ENCODE data around the gene MRPL36. TPM values are rescaled to one million over a fixed set of nuclear protein-coding genes. Genes with fewer than 3 reads are reported as not detected.

The MRPL36 gene
- total RNA-seq, 2 donors from 2014 or later: 47.9 to 66.3 TPM

- Histone ChIP-seq H3K36me3 (no peaks in the 10 kb centered on the region), H3K4me3 (no peak overlapping the region), H3K9me3 (no peaks in the 10 kb centered on the region), H3K4me1 (replicated peaks) (no peaks in the 10 kb centered on the region), H3K27me3 (replicated peaks; ENCODE audit: insufficient read depth) (no peaks in the 10 kb centered on the region), H3K27ac (no peak overlapping the region)
- WGBS: 75% methylated on average over 25 of the region's 28 CpGs
- TF ChIP-seq POLR2AphosphoS5 (IDR thresholded peaks at IDR 0.05) (no peak), CTCF (IDR thresholded peaks at IDR 0.05) (no peak), POLR2A (IDR thresholded peaks at IDR 0.05) (no peak)
- DNase-seq (ENCODE audit: low spot score): no peak
- intact Hi-C loops (cut with DNase I): no loop called here
Observed at GRCh38 chr5:1832511-1833250, 33.0 kb upstream of the MRPL36 start.

- WGBS: 41% methylated on average over 14 of the region's 14 CpGs
- no peaks in the 10 kb centered on the region for H3K36me3 ChIP-seq
Observed at GRCh38 chr5:1831677-1832313, 32.2 kb upstream of the MRPL36 start.

DNA sequence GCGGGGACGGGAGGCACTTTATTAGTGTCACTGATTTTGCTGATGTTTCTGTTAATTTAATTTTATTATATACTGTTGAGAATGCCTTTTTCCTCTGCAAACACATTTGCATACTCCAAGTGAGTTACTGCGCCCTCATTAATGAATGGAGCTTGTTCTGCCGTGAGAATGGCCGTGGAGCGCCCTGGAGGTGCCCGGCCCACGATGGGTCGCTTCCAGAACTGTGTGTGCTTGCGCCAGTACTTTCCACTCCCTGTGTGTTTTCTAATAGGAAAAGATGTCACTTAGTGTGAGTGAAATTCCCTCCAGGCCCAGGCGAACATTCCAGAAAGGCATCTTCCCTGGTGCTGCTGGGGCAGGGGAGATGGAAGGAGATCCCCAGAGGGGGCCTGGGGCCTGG lies 31.6 kb upstream of the MRPL36 start:
- no peak for TF ChIP-seq POLR2A (IDR thresholded peaks at IDR 0.05)
- no peak for TF ChIP-seq CTCF (IDR thresholded peaks at IDR 0.05)

More at GRCh38 chr5:1831677-1832313, 32.2 kb upstream of the MRPL36 start:
- no peaks in the 10 kb centered on the region for H3K27me3 ChIP-seq (replicated peaks; ENCODE audit: insufficient read depth)
- no peak for TF ChIP-seq POLR2A (IDR thresholded peaks at IDR 0.05)
- no peak for TF ChIP-seq POLR2AphosphoS5 (IDR thresholded peaks at IDR 0.05)
- TF ChIP-seq CTCF (IDR thresholded peaks at IDR 0.05): no peak
- DNase-seq (ENCODE audit: low spot score): no peak
- H3K9me3 ChIP-seq: no peaks in the 10 kb centered on the region
- H3K4me3 ChIP-seq: no peak overlapping the region
- no peaks in the 10 kb centered on the region for H3K4me1 ChIP-seq (replicated peaks)
- H3K27ac ChIP-seq: no peak overlapping the region
- intact Hi-C loops (cut with DNase I): no loop called here

DNA sequence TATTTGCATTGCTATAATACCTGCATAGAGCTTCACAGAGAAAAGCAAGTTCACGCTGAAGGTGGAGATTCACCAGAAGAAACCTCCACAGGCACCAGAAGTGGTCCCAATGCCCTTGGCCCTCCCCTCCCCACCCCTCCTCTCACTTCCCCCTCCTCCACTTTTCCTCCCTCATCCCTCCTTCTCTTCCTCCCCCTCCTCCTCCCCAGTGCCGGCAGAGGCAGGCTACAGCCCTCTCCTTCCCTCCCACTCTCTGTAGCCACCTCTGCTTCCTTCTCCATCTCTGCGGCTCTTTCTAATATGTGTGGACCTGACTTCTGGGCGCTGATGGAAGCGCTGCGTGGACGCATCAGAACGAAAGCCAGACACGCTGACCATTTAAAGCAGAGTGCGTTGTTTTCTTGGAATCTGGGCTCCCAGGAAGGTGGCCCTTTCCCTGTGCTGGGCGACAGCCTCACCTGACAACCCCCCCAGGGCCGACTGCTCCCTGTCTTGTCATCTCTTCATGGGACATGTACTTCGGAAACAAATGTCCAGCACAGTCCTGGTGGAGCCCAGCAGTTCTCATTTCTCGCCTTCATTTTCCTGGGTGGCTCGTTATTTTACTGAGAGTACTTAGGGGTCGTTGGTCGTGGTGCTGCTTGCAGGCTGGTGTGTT lies 31.1 kb upstream of the MRPL36 start:
- no peaks in the 10 kb centered on the region for H3K9me3 ChIP-seq
- no peaks in the 10 kb centered on the region for H3K27me3 ChIP-seq (replicated peaks; ENCODE audit: insufficient read depth)
- intact Hi-C loops (cut with DNase I): no loop called here
- no peak overlapping the region for H3K4me3 ChIP-seq
- TF ChIP-seq POLR2A (IDR thresholded peaks at IDR 0.05) (no peak), POLR2AphosphoS5 (IDR thresholded peaks at IDR 0.05) (no peak), CTCF (IDR thresholded peaks at IDR 0.05) (no peak)
- H3K27ac ChIP-seq: no peak overlapping the region
- WGBS: 84% methylated on average over 17 of the region's 17 CpGs
- H3K36me3 ChIP-seq: no peaks in the 10 kb centered on the region
- H3K4me1 ChIP-seq (replicated peaks): no peaks in the 10 kb centered on the region
- DNase-seq (ENCODE audit: low spot score): no peak

More for the DNA sequence above, 31.6 kb upstream of the MRPL36 start:
- Histone ChIP-seq H3K4me3 (no peak overlapping the region), H3K9me3 (no peaks in the 10 kb centered on the region), H3K27me3 (replicated peaks; ENCODE audit: insufficient read depth) (no peaks in the 10 kb centered on the region), H3K27ac (no peak overlapping the region), H3K4me1 (replicated peaks) (no peaks in the 10 kb centered on the region), H3K36me3 (no peaks in the 10 kb centered on the region)
- intact Hi-C loops (cut with DNase I): no loop called here
- 88% methylated on average over 11 of the region's 11 CpGs for WGBS
- no peak for DNase-seq (ENCODE audit: low spot score)
